DND-41 (cell line): ENCODE data around the gene AP2B1.

Experiments
- ATAC-seq: fragments of 200-7000 bp; cut with Tn5 transposase; 3 replicates; pipeline ENCODE4 v1.9.1; 2021; ENCODE audit warnings: low read depth; ENCODE audit not compliant: insufficient read depth
- DNase-seq: peaks from one replicate; pipeline ENCODE4 v3.0.0-alpha.2; 2020
- H2AFZ ChIP-seq: 2 replicates; pipeline ENCODE4 v1.6.0; 2012; ENCODE audit warnings: low read depth, low read length
- H3K27ac ChIP-seq: 2 replicates; pipeline ENCODE4 v1.5.1; 2012; ENCODE audit warnings: low read length, inconsistent platforms
- H3K27me3 ChIP-seq: fragments of 200-600 bp; sonication (generic); 2 replicates; pipeline ENCODE4 v1.6.0; 2012; ENCODE audit warnings: low read length, mild to moderate bottlenecking, inconsistent platforms; ENCODE audit not compliant: insufficient read depth, poor library complexity
- H3K36me3 ChIP-seq: 2 replicates; pipeline ENCODE4 v1.5.1; 2012; ENCODE audit warnings: low read length, inconsistent platforms; ENCODE audit not compliant: insufficient read depth
- H3K4me1 ChIP-seq: 2 replicates; pipeline ENCODE4 v1.5.1; 2012; ENCODE audit warnings: mild to moderate bottlenecking, low read length; ENCODE audit not compliant: insufficient read depth
- H3K4me2 ChIP-seq: 2 replicates; pipeline ENCODE4 v1.6.0; 2012; ENCODE audit warnings: mild to moderate bottlenecking, moderate library complexity, low read length, inconsistent platforms; ENCODE audit not compliant: insufficient read depth
- H3K4me3 ChIP-seq, 2 experiments: fragments of 200-600 bp in 1 of 2; shearing (Covaris generic) in 1 of 2; 2 replicates each; pipeline ENCODE4 v1.5.1; 2012 to 2016; ENCODE audit warnings: inconsistent platforms in 2 of 2, low read length in 2 of 2, mild to moderate bottlenecking in 2 of 2, low read depth in 1 of 2, moderate library complexity in 1 of 2
- H3K79me2 ChIP-seq: 2 replicates; pipeline ENCODE4 v1.6.0; 2012; ENCODE audit warnings: low read length, inconsistent platforms; ENCODE audit not compliant: insufficient read depth
- H3K9ac ChIP-seq: 2 replicates; pipeline ENCODE4 v1.6.0; 2012; ENCODE audit warnings: low read depth, mild to moderate bottlenecking, inconsistent platforms, low read length, moderate library complexity
- H3K9me3 ChIP-seq: 2 replicates; pipeline ENCODE4 v1.5.1; 2012; ENCODE audit warnings: low read length, moderate library complexity, mild to moderate bottlenecking, inconsistent platforms; ENCODE audit not compliant: insufficient read depth, severe bottlenecking
- H4K20me1 ChIP-seq: 2 replicates; pipeline ENCODE4 v1.6.0; 2012; ENCODE audit warnings: low read length; ENCODE audit not compliant: insufficient read depth
- CTCF ChIP-seq: IDR thresholded peaks from 2 replicates; pipeline ENCODE4 v1.5.1; 2012; ENCODE audit warnings: borderline replicate concordance, low read length, moderate library complexity, mild to moderate bottlenecking; ENCODE audit not compliant: poor library complexity, severe bottlenecking; ENCODE audit errors: extremely low read depth
- EZH2 ChIP-seq: IDR thresholded peaks from 3 replicates; pipeline ENCODE4 v1.6.1; 2012; ENCODE audit warnings: borderline replicate concordance, low read depth, mild to moderate bottlenecking, moderate library complexity, low read length, inconsistent platforms; ENCODE audit not compliant: severe bottlenecking

The AP2B1 gene

GRCh38 chr17:35614810-35615209, 27.7 kb downstream of the AP2B1 start:
- DNase-seq (no peak), ATAC-seq (no peak)
- Histone ChIP-seq H4K20me1 (no peaks in the 10 kb centered on the region; the same call in 1 of the 2 replicates), H3K4me2 (no peak overlapping the region), H3K4me3 (no peak overlapping the region), H2AFZ (no peak overlapping the region), H3K4me1 (no peaks in the 10 kb centered on the region), H3K27ac (no peak overlapping the region), H3K79me2 (no peaks in the 10 kb centered on the region; the same call in 1 of the 2 replicates), H3K9ac (no peak overlapping the region), H3K9me3 (no peaks in the 10 kb centered on the region), H3K27me3 (no peaks in the 10 kb centered on the region), H3K36me3 (peaks cover 61% of the 10 kb centered on the region)
- no peak for TF ChIP-seq EZH2

- H3K9me3 ChIP-seq = no peaks in the 10 kb centered on the region
- ATAC-seq (no peak), DNase-seq (no peak)
- no peak overlapping the region for H2AFZ ChIP-seq
- peaks cover 46% of the 10 kb centered on the region for H3K36me3 ChIP-seq
- H3K4me2 ChIP-seq = no peak overlapping the region
- TF ChIP-seq EZH2 (no peak), CTCF (no peak)
- H3K9ac ChIP-seq = no peak overlapping the region
- no peaks in the 10 kb centered on the region for H3K4me1 ChIP-seq
- H3K27me3 ChIP-seq = no peaks in the 10 kb centered on the region
- no peaks in the 10 kb centered on the region; the same call in 1 of the 2 replicates for H3K79me2 ChIP-seq
- no peak overlapping the region for H3K27ac ChIP-seq
- no peak overlapping the region for H3K4me3 ChIP-seq
- no peaks in the 10 kb centered on the region; the same call in 1 of the 2 replicates for H4K20me1 ChIP-seq
These were observed 29.4 kb downstream of the AP2B1 start for GRCh38 chr17:35616536-35616935.

- no peaks in the 10 kb centered on the region for H3K9me3 ChIP-seq
- H3K4me1 ChIP-seq = no peaks in the 10 kb centered on the region
- no peak overlapping the region for H2AFZ ChIP-seq
- no peaks in the 10 kb centered on the region for H3K27me3 ChIP-seq
- no peak for DNase-seq
- no peak for TF ChIP-seq EZH2
- TF ChIP-seq CTCF = no peak
- no peak overlapping the region for H3K4me3 ChIP-seq
- no peak for ATAC-seq
- no peaks in the 10 kb centered on the region; the same call in 1 of the 2 replicates for H3K79me2 ChIP-seq
- no peak overlapping the region for H3K27ac ChIP-seq
- H3K36me3 ChIP-seq = peaks cover 40% of the 10 kb centered on the region
- no peak overlapping the region for H3K9ac ChIP-seq
- H4K20me1 ChIP-seq = no peaks in the 10 kb centered on the region; the same call in 1 of the 2 replicates
- H3K4me2 ChIP-seq = no peak overlapping the region
These were observed 30.4 kb downstream of the AP2B1 start for GRCh38 chr17:35617505-35617904.

GRCh38 chr17:35618628-35619027, 31.5 kb downstream of the AP2B1 start:
- Histone ChIP-seq H3K4me2 (no peak overlapping the region), H4K20me1 (no peaks in the 10 kb centered on the region; the same call in 1 of the 2 replicates), H3K27me3 (no peaks in the 10 kb centered on the region), H3K36me3 (peaks cover 31% of the 10 kb centered on the region), H3K9me3 (no peaks in the 10 kb centered on the region), H3K9ac (no peak overlapping the region), H3K27ac (no peak overlapping the region), H2AFZ (no peak overlapping the region), H3K4me1 (no peaks in the 10 kb centered on the region), H3K4me3 (no peak overlapping the region), H3K79me2 (no peaks in the 10 kb centered on the region; the same call in 1 of the 2 replicates)
- TF ChIP-seq CTCF (no peak), EZH2 (no peak)
- ATAC-seq (no peak), DNase-seq (no peak)
